ENCODE measurements around the gene DCST1. TPM values are rescaled to one million over a fixed set of nuclear protein-coding genes. Genes with fewer than 3 reads are reported as not detected.

The DCST1 gene
- total RNA-seq, 2 experiments from 2014 or later, result 0.33 to 0.39 TPM

GRCh38 chr1:154999571-155000410 lies 33.8 kb upstream of the DCST1 start:
- H3K4me1 Mint-ChIP-seq (ENCODE audit: low read depth), result peaks cover 55% of the 10 kb centered on the region
- H3K27me3 Mint-ChIP-seq, result no peaks in the 10 kb centered on the region
- no peak for TF ChIP-seq CTCF (IDR thresholded peaks at IDR 0.05)
- peak overlapping the region; percentile 92 for H3K4me3 Mint-ChIP-seq
- ATAC-seq (ENCODE audit: poor library complexity), result no peak
- Histone ChIP-seq H3K27ac (ENCODE audit: low read depth in 1 of 2, low read length in 2 of 2) (peak overlapping the region; percentile 70 to 96), H3K9me3 (ENCODE audit: control insufficient read depth in 1 of 2, insufficient read depth in 1 of 2, low read length in 2 of 2) (no peaks in the 10 kb centered on the region), H3K36me3 (ENCODE audit: insufficient read depth, low read length) (no peaks in the 10 kb centered on the region), H3K4me1 (ENCODE audit: insufficient read depth, low read length) (peaks cover 59% of the 10 kb centered on the region), H3K27me3 (ENCODE audit: control insufficient read depth in 1 of 2, insufficient read depth in 2 of 2, low read length in 2 of 2) (no peaks in the 10 kb centered on the region), H3K4me3 (ENCODE audit: low read length) (peak overlapping the region; percentile 73)
- intact Hi-C loops (cut with DNase I, micrococcal nuclease), result loop anchor here (1.0 to 5.0 kb wide), 6 partner anchors 18 to 63 kb away; partner anchors contain the start of gene EFNA4 (in 2 of the 2)
- no peaks in the 10 kb centered on the region for H3K9me3 Mint-ChIP-seq
- peak overlapping the region; percentile 90 for H3K27ac Mint-ChIP-seq
- DNase-seq, result peak in 5 of 14 experiments; percentile 38 to 81 (median 43)
- ChIA-PET POLR2A (interaction anchor here (1.0 to 10.2 kb wide), 11 partner anchors 11 to 63 kb away, joined by 3 to 189 read pairs (median 7); partner anchors contain the start of genes CKS1B, FLAD1, PBXIP1 and PMVK), CTCF (interaction anchor here (0.8 to 13.2 kb wide), 20 partner anchors 9 to 173 kb away, joined by 3 to 159 read pairs (median 6); partner anchors contain the start of genes ADAM15, CKS1B, FLAD1 and KRTCAP2)
- peaks cover 15% of the 10 kb centered on the region for H3K36me3 Mint-ChIP-seq (ENCODE audit: low read depth)

DNA sequence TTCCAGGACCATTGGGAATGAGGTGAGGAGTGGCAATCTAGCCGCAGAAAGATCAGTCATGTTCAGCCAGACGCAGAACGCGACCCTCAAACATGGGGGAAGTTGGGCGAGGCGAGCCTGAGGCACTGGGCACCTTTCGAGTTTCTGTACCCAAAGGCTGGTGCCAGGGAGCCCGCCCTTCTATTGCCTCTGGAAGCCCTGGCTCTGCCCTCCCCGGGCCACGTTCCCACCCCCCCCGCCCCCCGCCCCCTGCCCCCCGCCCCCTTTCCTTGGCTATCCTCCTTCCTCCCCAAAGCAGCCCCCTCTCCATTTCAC lies 33.3 kb upstream of the DCST1 start:
- Histone ChIP-seq H3K9me3 (ENCODE audit: control insufficient read depth in 1 of 2, insufficient read depth in 1 of 2, low read length in 2 of 2) (no peaks in the 10 kb centered on the region), H3K4me3 (ENCODE audit: low read length) (peak overlapping the region; percentile 73), H3K27ac (ENCODE audit: low read depth in 1 of 2, low read length in 2 of 2) (peak overlapping the region; percentile 92 to 96), H3K27me3 (ENCODE audit: control insufficient read depth in 1 of 2, insufficient read depth in 2 of 2, low read length in 2 of 2) (no peaks in the 10 kb centered on the region), H3K36me3 (ENCODE audit: insufficient read depth, low read length) (peaks cover 3% of the 10 kb centered on the region), H3K4me1 (ENCODE audit: insufficient read depth, low read length) (peaks cover 65% of the 10 kb centered on the region)
- Mint-ChIP-seq H3K27me3 (no peaks in the 10 kb centered on the region), H3K9me3 (no peaks in the 10 kb centered on the region), H3K36me3 (ENCODE audit: low read depth) (peaks cover 15% of the 10 kb centered on the region), H3K4me3 (peak overlapping the region; percentile 92), H3K27ac (peak overlapping the region; percentile 90), H3K4me1 (ENCODE audit: low read depth) (peaks cover 58% of the 10 kb centered on the region)
- ChIA-PET POLR2A (interaction anchor here (1.0 to 10.2 kb wide), 8 partner anchors 12 to 64 kb away, joined by 4 to 189 read pairs (median 15); partner anchors contain the start of genes CKS1B, FLAD1, PBXIP1 and PMVK), CTCF (interaction anchor here (1.1 to 13.2 kb wide), 8 partner anchors 17 to 63 kb away, joined by 3 to 159 read pairs (median 20); partner anchors contain the start of genes CKS1B, FLAD1, PBXIP1 and PMVK)
- no peak for ATAC-seq (ENCODE audit: poor library complexity)
- no peak for TF ChIP-seq CTCF (IDR thresholded peaks at IDR 0.05)
- intact Hi-C loops (cut with DNase I, micrococcal nuclease), result loop anchor here (1.0 to 5.0 kb wide), 3 partner anchors 45 to 62 kb away; partner anchors contain the start of gene EFNA4 (in 2 of the 2)
- DNase-seq, result peak in 1 of 14 experiments; percentile 32

DNA sequence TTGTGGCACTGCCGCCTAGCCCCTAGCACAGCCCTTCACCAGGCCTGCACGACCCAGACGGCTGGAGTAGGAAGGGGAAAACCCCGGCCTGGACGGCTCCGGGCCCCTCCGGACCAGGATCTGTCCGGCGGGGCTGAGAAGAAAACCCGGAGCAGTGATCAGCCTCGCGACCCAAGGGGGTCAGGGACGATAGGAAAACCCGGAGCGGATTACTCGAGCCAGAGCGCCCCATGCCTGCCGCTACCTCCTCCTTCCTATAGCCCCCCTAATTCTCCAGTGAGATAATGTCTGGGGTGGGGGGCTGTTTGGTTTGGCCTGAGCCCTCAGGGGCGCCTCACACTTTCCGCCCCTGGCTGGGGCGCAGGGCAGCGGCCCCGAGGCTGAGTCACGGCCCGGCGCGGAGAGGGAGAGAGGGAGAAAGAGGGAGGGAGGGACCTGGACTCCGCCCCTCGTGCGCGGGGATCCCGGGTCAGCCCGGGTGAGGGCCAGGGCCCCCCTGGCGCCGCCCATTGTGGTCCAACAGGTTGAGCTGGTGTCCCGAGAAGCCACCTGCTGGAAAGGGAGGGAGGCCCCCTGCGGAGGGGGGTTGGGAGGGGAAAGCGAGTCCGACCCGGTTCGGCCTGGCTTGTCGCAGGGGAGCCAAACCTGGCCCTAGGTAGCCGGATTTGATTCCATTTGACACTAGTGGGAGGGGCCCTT lies 32.7 kb upstream of the DCST1 start:
- Histone ChIP-seq H3K36me3 (ENCODE audit: insufficient read depth, low read length) (peaks cover 3% of the 10 kb centered on the region), H3K4me3 (ENCODE audit: low read length) (peak overlapping the region; percentile 73), H3K27ac (ENCODE audit: low read depth in 1 of 2, low read length in 2 of 2) (peak overlapping the region; percentile 92 to 96), H3K4me1 (ENCODE audit: insufficient read depth, low read length) (peaks cover 70% of the 10 kb centered on the region), H3K9me3 (ENCODE audit: control insufficient read depth in 1 of 2, insufficient read depth in 1 of 2, low read length in 2 of 2) (no peaks in the 10 kb centered on the region), H3K27me3 (ENCODE audit: control insufficient read depth in 1 of 2, insufficient read depth in 2 of 2, low read length in 2 of 2) (no peaks in the 10 kb centered on the region)
- Mint-ChIP-seq H3K4me3 (peak overlapping the region; percentile 99), H3K9me3 (no peaks in the 10 kb centered on the region), H3K27me3 (no peaks in the 10 kb centered on the region), H3K4me1 (ENCODE audit: low read depth) (peaks cover 60% of the 10 kb centered on the region), H3K27ac (peak overlapping the region; percentile 90), H3K36me3 (ENCODE audit: low read depth) (peaks cover 15% of the 10 kb centered on the region)
- ATAC-seq (ENCODE audit: poor library complexity) (peak; percentile 39), DNase-seq (peak in 13 of 14 experiments; percentile 57 to 89 (median 71))
- POLR2A ChIA-PET, result interaction anchor here (1.0 to 10.2 kb wide), 8 partner anchors 9 to 64 kb away, joined by 4 to 189 read pairs (median 22); partner anchors contain the start of genes CKS1B, FLAD1, PBXIP1 and PMVK
- no peak for TF ChIP-seq CTCF (IDR thresholded peaks at IDR 0.05)
- CTCF ChIA-PET, result interaction anchor here (1.1 to 13.2 kb wide), 8 partner anchors 18 to 61 kb away, joined by 3 to 159 read pairs (median 20); partner anchors contain the start of genes CKS1B, FLAD1, PBXIP1 and PYGO2
- intact Hi-C loops (cut with DNase I, micrococcal nuclease), result loop anchor here (1.0 to 5.0 kb wide), 6 partner anchors 16 to 62 kb away; partner anchors contain the start of genes EFNA4 (in 2 of the 2) and CKS1B (in 1 of the 2)
